ENCODE measurements around the gene CUL2. TPM values are rescaled to one million over a fixed set of nuclear protein-coding genes. Genes with fewer than 3 reads are reported as not detected.
"Not testable (repeated sequence)": the region's sequence is repeated elsewhere in the genome, so short reads cannot be mapped to it uniquely, and the experiment has no call there.

The CUL2 gene
- total RNA-seq, 4 donors from 2014 or later, result 12.0 to 23.8 (median 13.3) TPM

DNA sequence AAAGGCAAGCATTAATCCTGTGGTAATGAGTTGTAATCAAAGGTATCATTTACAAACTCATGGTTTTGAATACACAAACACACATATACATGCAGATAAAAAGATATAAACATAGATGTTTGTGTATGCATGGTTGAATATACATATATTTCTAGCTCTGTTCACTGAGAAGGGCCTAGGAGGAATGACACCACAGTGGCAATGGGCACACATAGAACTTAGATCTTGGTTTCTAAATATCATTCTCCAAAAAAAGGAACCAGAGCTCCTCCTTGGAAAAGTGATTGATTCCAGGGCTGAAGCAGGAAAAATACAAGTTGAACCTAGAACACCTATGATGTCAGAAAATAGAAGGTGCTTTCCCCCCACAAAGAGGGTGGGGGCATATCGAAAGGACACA is 6.9 kb downstream of the CUL2 start:
- H3K27ac ChIP-seq, result no peak overlapping the region
- H3K4me1 ChIP-seq, result peaks cover 0 to 26% (median 12%) of the 10 kb centered on the region in 4 donors
- 95 to 100% methylated on average over 1 of the region's 1 CpG for WGBS, 2 donors
- TF ChIP-seq EP300 (IDR thresholded peaks at IDR 0.05) (no peak), POLR2A (IDR thresholded peaks at IDR 0.05) (no peak)
- TF ChIP-seq, protein P1, sequence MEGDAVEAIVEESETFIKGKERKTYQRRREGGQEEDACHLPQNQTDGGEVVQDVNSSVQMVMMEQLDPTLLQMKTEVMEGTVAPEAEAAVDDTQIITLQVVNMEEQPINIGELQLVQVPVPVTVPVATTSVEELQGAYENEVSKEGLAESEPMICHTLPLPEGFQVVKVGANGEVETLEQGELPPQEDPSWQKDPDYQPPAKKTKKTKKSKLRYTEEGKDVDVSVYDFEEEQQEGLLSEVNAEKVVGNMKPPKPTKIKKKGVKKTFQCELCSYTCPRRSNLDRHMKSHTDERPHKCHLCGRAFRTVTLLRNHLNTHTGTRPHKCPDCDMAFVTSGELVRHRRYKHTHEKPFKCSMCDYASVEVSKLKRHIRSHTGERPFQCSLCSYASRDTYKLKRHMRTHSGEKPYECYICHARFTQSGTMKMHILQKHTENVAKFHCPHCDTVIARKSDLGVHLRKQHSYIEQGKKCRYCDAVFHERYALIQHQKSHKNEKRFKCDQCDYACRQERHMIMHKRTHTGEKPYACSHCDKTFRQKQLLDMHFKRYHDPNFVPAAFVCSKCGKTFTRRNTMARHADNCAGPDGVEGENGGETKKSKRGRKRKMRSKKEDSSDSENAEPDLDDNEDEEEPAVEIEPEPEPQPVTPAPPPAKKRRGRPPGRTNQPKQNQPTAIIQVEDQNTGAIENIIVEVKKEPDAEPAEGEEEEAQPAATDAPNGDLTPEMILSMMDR (IDR thresholded peaks at IDR 0.05), result no peak
- peaks cover 0 to 7% (median 0%) of the 10 kb centered on the region in 3 donors for H3K36me3 ChIP-seq
- DNase-seq (ENCODE audit: low spot score in 2 of 2), result no peak
- H3K9me3 ChIP-seq, result peaks cover 0 to 10% (median 0%) of the 10 kb centered on the region in 4 donors
- H3K4me3 ChIP-seq, result no peak overlapping the region
- H3K27me3 ChIP-seq, result no peaks in the 10 kb centered on the region

- not testable (repeated sequence) for H3K27me3 ChIP-seq; H3K27ac ChIP-seq; H3K4me3 ChIP-seq; H3K4me1 ChIP-seq; H3K9me3 ChIP-seq; DNase-seq (ENCODE audit: low spot score in 2 of 2)
- 94 to 100% methylated on average over 1 of the region's 1 CpG for WGBS, 2 donors
- peaks cover 0 to 17% (median 0%) of the 10 kb centered on the region in 3 donors for H3K36me3 ChIP-seq
These were observed 9.9 kb downstream of the CUL2 start for GRCh38 chr10:35080261-35080660.

DNA sequence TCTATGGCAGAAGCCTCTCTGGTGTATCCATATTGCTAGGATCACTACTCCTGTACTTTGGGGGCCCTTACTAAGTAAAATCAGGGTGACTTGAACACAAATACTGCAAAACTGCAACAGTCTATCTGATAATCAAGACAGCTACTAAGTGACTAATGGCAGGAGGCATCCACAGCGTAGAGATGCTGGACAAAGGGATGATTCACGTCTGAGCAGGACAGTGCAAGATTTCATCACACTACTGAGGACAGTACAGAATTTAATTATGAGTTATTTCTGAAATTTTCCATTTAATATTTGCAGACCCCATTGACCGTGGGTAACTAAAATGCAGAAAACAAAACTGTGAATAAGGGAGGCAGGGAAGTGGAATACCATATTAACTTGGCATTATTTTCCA is 10.4 kb downstream of the CUL2 start:
- no peak for TF ChIP-seq POLR2A (IDR thresholded peaks at IDR 0.05)
- TF ChIP-seq, protein P1 (IDR thresholded peaks at IDR 0.05), result no peak
- TF ChIP-seq EP300 (IDR thresholded peaks at IDR 0.05), result no peak
- Histone ChIP-seq H3K4me3 (no peak overlapping the region), H3K36me3 (peaks cover 0 to 17% (median 0%) of the 10 kb centered on the region in 3 donors), H3K4me1 (no peaks in the 10 kb centered on the region), H3K27me3 (no peaks in the 10 kb centered on the region), H3K27ac (no peak overlapping the region), H3K9me3 (peaks cover 0 to 10% (median 0%) of the 10 kb centered on the region in 4 donors)
- WGBS, 2 donors, result 52 to 65% methylated on average over 3 of the region's 3 CpGs
- DNase-seq (ENCODE audit: low spot score in 2 of 2), result no peak

DNA sequence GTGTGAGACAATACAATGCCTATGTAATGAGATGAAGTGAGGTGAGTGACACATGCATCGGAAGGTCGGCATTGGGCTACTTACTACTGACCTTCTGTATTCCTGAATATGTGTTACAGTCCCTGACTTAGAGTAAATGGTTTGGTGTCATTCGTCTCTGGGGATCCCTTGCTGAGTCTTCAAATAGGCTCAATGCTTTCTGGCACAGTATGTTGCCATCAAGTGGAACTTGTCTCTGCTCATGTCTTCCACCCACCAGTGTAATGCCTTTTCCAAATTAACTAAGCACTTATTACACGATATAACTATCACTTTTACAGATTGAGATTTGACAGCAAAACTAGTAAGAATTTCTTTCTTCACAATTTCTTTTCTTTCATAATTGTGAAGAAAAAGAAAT is 10.9 kb downstream of the CUL2 start:
- no peak overlapping the region for H3K27ac ChIP-seq
- no peak for DNase-seq (ENCODE audit: low spot score in 2 of 2)
- WGBS, 2 donors, result 91 to 96% methylated on average over 4 of the region's 4 CpGs
- TF ChIP-seq, protein P1 (IDR thresholded peaks at IDR 0.05), result no peak
- TF ChIP-seq POLR2A (IDR thresholded peaks at IDR 0.05), result no peak
- no peak for TF ChIP-seq EP300 (IDR thresholded peaks at IDR 0.05)
- H3K36me3 ChIP-seq, result peaks cover 0 to 17% (median 0%) of the 10 kb centered on the region in 3 donors
- H3K4me3 ChIP-seq, result no peak overlapping the region
- H3K9me3 ChIP-seq, result peaks cover 0 to 10% (median 0%) of the 10 kb centered on the region in 4 donors
- H3K4me1 ChIP-seq, result no peaks in the 10 kb centered on the region
- H3K27me3 ChIP-seq, result no peaks in the 10 kb centered on the region

DNA sequence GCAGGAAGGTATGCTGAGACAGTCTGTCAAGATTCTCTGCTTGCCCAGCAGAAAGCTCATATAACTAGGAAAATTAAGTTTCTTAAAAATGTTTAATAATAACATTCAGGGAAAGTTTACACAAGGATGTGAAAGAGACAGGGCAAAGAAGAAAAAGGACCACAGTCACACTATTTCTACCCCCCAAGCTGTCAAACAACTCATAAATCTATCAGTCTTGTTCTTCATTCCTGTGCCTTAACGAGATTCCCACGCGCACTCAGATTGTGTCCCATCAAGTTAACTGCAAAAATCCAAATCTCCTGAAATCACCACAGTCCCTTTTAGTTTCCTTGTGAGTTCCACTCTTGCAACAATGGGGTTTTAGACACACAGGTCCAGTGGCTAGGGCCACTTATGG is 14.9 kb downstream of the CUL2 start:
- H3K4me3 ChIP-seq, result no peak overlapping the region
- no peaks in the 10 kb centered on the region for H3K27me3 ChIP-seq
- H3K36me3 ChIP-seq, result peaks cover 0 to 19% (median 0%) of the 10 kb centered on the region in 3 donors
- TF ChIP-seq EP300 (IDR thresholded peaks at IDR 0.05) (no peak), POLR2A (IDR thresholded peaks at IDR 0.05) (no peak)
- TF ChIP-seq, protein P1 (IDR thresholded peaks at IDR 0.05), result no peak
- no peak overlapping the region for H3K27ac ChIP-seq
- DNase-seq (ENCODE audit: low spot score in 2 of 2), result no peak
- no peaks in the 10 kb centered on the region for H3K9me3 ChIP-seq
- no peaks in the 10 kb centered on the region for H3K4me1 ChIP-seq
- 79 to 85% methylated on average over 3 of the region's 3 CpGs for WGBS, 2 donors

DNA sequence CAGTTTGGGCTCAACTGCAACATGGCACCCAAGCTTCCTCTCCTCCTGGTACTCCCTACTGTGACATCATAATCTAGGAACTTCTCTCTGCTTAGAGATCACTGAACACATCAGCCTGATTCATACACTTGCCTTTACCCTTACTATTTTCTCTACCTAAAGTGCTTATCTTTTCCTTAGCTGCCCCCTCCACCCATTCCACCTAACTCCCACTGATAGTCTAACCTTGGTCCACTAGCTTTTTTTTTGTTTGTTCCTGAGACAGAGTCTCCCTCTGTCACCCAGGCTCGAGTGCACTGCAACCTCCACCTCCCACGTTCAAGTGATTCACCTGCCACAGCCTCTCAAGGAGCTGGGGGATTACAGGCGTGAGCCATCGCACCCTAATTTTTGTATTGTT is 15.9 kb downstream of the CUL2 start:
- no peaks in the 10 kb centered on the region for H3K9me3 ChIP-seq
- no peaks in the 10 kb centered on the region for H3K4me1 ChIP-seq
- H3K27me3 ChIP-seq, result no peaks in the 10 kb centered on the region
- H3K4me3 ChIP-seq, result no peak overlapping the region
- H3K36me3 ChIP-seq, result peaks cover 0 to 25% (median 0%) of the 10 kb centered on the region in 3 donors
- TF ChIP-seq EP300 (IDR thresholded peaks at IDR 0.05), result no peak
- TF ChIP-seq, protein P1 (IDR thresholded peaks at IDR 0.05), result no peak
- no peak for TF ChIP-seq POLR2A (IDR thresholded peaks at IDR 0.05)
- DNase-seq (ENCODE audit: low spot score in 2 of 2), result no peak
- 91 to 93% methylated on average over 4 of the region's 4 CpGs for WGBS, 2 donors
- no peak overlapping the region for H3K27ac ChIP-seq
